ENCODE data around the gene PVRIG. TPM values are rescaled to one million over a fixed set of nuclear protein-coding genes. Genes with fewer than 3 reads are reported as not detected.

PVRIG gene
- total and polyA plus RNA-seq, 2 donors (not counting 1 experiment from before 2014, with no cell fraction given) = 16.2 to 51.2 TPM

- Histone ChIP-seq H2AFZ (ENCODE audit: insufficient read depth, low read depth, low read length, poor library complexity, severe bottlenecking) (peak overlapping the region; percentile 66), H3K9me3 (ENCODE audit: control extremely low read depth in 1 of 3, control insufficient read depth in 2 of 3, insufficient read depth in 1 of 3, low read length in 2 of 3) (peaks cover 0 to 7% (median 0%) of the 10 kb centered on the region in 3 donors), H3K79me2 (ENCODE audit: control insufficient read depth, insufficient read depth, low read length) (no peaks in the 10 kb centered on the region), H3K4me2 (replicated peaks; ENCODE audit: low read depth, low read length, poor library complexity, severe bottlenecking) (peak overlapping the region; percentile 94), H3K4me3 (ENCODE audit: control extremely low read depth in 1 of 5, extremely low read depth in 1 of 5, insufficient read depth in 1 of 5, low read depth in 2 of 5, low read length in 4 of 5) (peak overlapping the region in 3 of 5 experiments; percentile 44 to 52 (median 48)), H4K20me1 (ENCODE audit: control insufficient read depth, insufficient read depth, low read length, poor library complexity, severe bottlenecking) (peaks cover 5% of the 10 kb centered on the region), H3K27me3 (replicated peaks in 1 of 4; ENCODE audit: control extremely low read depth in 1 of 4, control insufficient read depth in 3 of 4, insufficient read depth in 4 of 4, low read length in 3 of 4) (peaks cover 0 to 49% (median 32%) of the 10 kb centered on the region in 4 experiments), H3K27ac (ENCODE audit: low read length in 2 of 2) (no peak overlapping the region), H3K36me3 (replicated peaks in 1 of 2; ENCODE audit: control extremely low read depth in 1 of 2, control insufficient read depth in 1 of 2, extremely low read depth in 1 of 2, insufficient read depth in 2 of 2, low read length in 1 of 2) (no peaks in the 10 kb centered on the region), H3K9ac (ENCODE audit: low read length) (peak overlapping the region; percentile 53), H3K4me1 (ENCODE audit: control insufficient read depth in 2 of 2, insufficient read depth in 2 of 2, low read length in 2 of 2) (peaks cover 42 to 43% of the 10 kb centered on the region in 2 donors)
- CTCF ChIA-PET = interaction anchor here (0.8 to 1.8 kb wide), 4 partner anchors 18 to 182 kb away, joined by 3 to 9 read pairs (median 4); no protein-coding TSS in a partner anchor
- H3K27me3 Mint-ChIP-seq = peaks cover 41% of the 10 kb centered on the region
- POLR2A ChIA-PET = interaction anchor here (0.7 to 2.2 kb wide), 2 partner anchors 23 to 196 kb away, joined by 3 to 8 read pairs; partner anchors contain the start of gene LAMTOR4
- TF ChIP-seq CTCF (IDR thresholded peaks at IDR 0.05) = no peak
- peak; percentile 65 for TF ChIP-seq EZH2 (IDR thresholded peaks at IDR 0.05; ENCODE audit: borderline replicate concordance, insufficient read depth, low read depth, low read length, poor library complexity, severe bottlenecking)
- peak overlapping the region; percentile 81 for H3K4me3 Mint-ChIP-seq
- intact Hi-C loops (cut with micrococcal nuclease) = no loop called here
- peaks cover 45% of the 10 kb centered on the region for H3K4me1 Mint-ChIP-seq
- no peak overlapping the region for H3K27ac Mint-ChIP-seq
- under 1% methylated on average over 14 of the region's 22 CpGs for WGBS (ENCODE audit: insufficient coverage)
- H3K9me3 Mint-ChIP-seq (ENCODE audit: insufficient read depth) = no peaks in the 10 kb centered on the region
- ATAC-seq (ENCODE audit: low read depth) = peak; percentile 8
- DNase-seq = peak; percentile 36
These were observed 47.9 kb upstream of the PVRIG start for GRCh38 chr7:100171840-100172239.

- peaks cover 20% of the 10 kb centered on the region for H3K27me3 Mint-ChIP-seq
- Histone ChIP-seq H3K27ac (ENCODE audit: low read length in 2 of 2) (no peak overlapping the region), H3K27me3 (replicated peaks in 1 of 4; ENCODE audit: control extremely low read depth in 1 of 4, control insufficient read depth in 3 of 4, insufficient read depth in 4 of 4, low read length in 3 of 4) (peaks cover 0 to 28% (median 17%) of the 10 kb centered on the region in 4 experiments), H3K4me3 (ENCODE audit: control extremely low read depth in 1 of 5, extremely low read depth in 1 of 5, insufficient read depth in 1 of 5, low read depth in 2 of 5, low read length in 4 of 5) (no peak overlapping the region), H3K4me1 (ENCODE audit: control insufficient read depth in 2 of 2, insufficient read depth in 2 of 2, low read length in 2 of 2) (peaks cover 31 to 36% of the 10 kb centered on the region in 2 donors), H4K20me1 (ENCODE audit: control insufficient read depth, insufficient read depth, low read length, poor library complexity, severe bottlenecking) (peaks cover 5% of the 10 kb centered on the region), H3K9ac (ENCODE audit: low read length) (no peak overlapping the region), H3K9me3 (ENCODE audit: control extremely low read depth in 1 of 3, control insufficient read depth in 2 of 3, insufficient read depth in 1 of 3, low read length in 2 of 3) (peaks cover 0 to 14% (median 6%) of the 10 kb centered on the region in 3 donors), H3K36me3 (replicated peaks in 1 of 2; ENCODE audit: control extremely low read depth in 1 of 2, control insufficient read depth in 1 of 2, extremely low read depth in 1 of 2, insufficient read depth in 2 of 2, low read length in 1 of 2) (no peaks in the 10 kb centered on the region), H2AFZ (ENCODE audit: insufficient read depth, low read depth, low read length, poor library complexity, severe bottlenecking) (no peak overlapping the region), H3K4me2 (replicated peaks; ENCODE audit: low read depth, low read length, poor library complexity, severe bottlenecking) (no peak overlapping the region), H3K79me2 (ENCODE audit: control insufficient read depth, insufficient read depth, low read length) (no peaks in the 10 kb centered on the region)
- ATAC-seq (ENCODE audit: low read depth) (no peak), DNase-seq (no peak)
- intact Hi-C loops (cut with micrococcal nuclease) = no loop called here
- H3K9me3 Mint-ChIP-seq (ENCODE audit: insufficient read depth) = no peaks in the 10 kb centered on the region
- no peak for TF ChIP-seq EZH2 (IDR thresholded peaks at IDR 0.05; ENCODE audit: borderline replicate concordance, insufficient read depth, low read depth, low read length, poor library complexity, severe bottlenecking)
- H3K27ac Mint-ChIP-seq = no peak overlapping the region
- POLR2A ChIA-PET = no interaction called here
- WGBS (ENCODE audit: insufficient coverage) = 92% methylated on average over 9 of the region's 11 CpGs
- H3K4me3 Mint-ChIP-seq = no peak overlapping the region
- CTCF ChIA-PET = interaction anchor here (1.0 kb wide), 1 partner anchor 36 kb away, joined by 3 read pairs; no protein-coding TSS in a partner anchor
- peaks cover 32% of the 10 kb centered on the region for H3K4me1 Mint-ChIP-seq
These were observed 45.8 kb upstream of the PVRIG start for GRCh38 chr7:100173806-100174495.
